Measurements from ENCODE around the gene A1CF.
"Not testable (repeated sequence)": the region's sequence is repeated elsewhere in the genome, so short reads cannot be mapped to it uniquely, and the experiment has no call there.

The A1CF gene

GRCh38 chr10:50885097-50885859 is at the start of gene A1CF:
TSS of gene A1CF (minus strand) at chr10:50885627. CDS start at chr10:50859940, 25,687 bp downstream.
- DNase-seq: no peak

- no peak for DNase-seq
These were observed 46.6 kb upstream of the A1CF start for GRCh38 chr10:50931948-50932431.

- DNase-seq: no peak
These were observed 44.2 kb upstream of the A1CF start for GRCh38 chr10:50929670-50930069.

- DNase-seq: no peak
These were observed 42.7 kb upstream of the A1CF start for GRCh38 chr10:50928190-50928552.

GRCh38 chr10:50927522-50928189 is 42.2 kb upstream of the A1CF start:
- no peak for DNase-seq

GRCh38 chr10:50923471-50923870 is 38.0 kb upstream of the A1CF start:
- DNase-seq: not testable (repeated sequence)

- DNase-seq: no peak
These were observed 33.6 kb upstream of the A1CF start for GRCh38 chr10:50919010-50919409.

GRCh38 chr10:50918529-50918928 is 33.1 kb upstream of the A1CF start:
- DNase-seq: no peak

- no peak for DNase-seq
These were observed 32.1 kb upstream of the A1CF start for GRCh38 chr10:50917486-50917885.

GRCh38 chr10:50909334-50910014 is 24.0 kb upstream of the A1CF start:
- no peak for DNase-seq

GRCh38 chr10:50908366-50908765 is 22.9 kb upstream of the A1CF start:
- DNase-seq: no peak

GRCh38 chr10:50905797-50906196 is 20.4 kb upstream of the A1CF start:
- DNase-seq: not testable (repeated sequence)

GRCh38 chr10:50896721-50897120 is 11.3 kb upstream of the A1CF start:
- DNase-seq: no peak

GRCh38 chr10:50894312-50894711 is 8.9 kb upstream of the A1CF start:
- no peak for DNase-seq

- DNase-seq: no peak
These were observed 7.0 kb upstream of the A1CF start for GRCh38 chr10:50892467-50892866.

GRCh38 chr10:50884302-50884701 is 1.1 kb downstream of the A1CF start:
- no peak for DNase-seq

- DNase-seq: no peak
These were observed 1.8 kb downstream of the A1CF start for GRCh38 chr10:50883629-50884028.

- DNase-seq: no peak
These were observed 2.9 kb downstream of the A1CF start for GRCh38 chr10:50882540-50882983.

GRCh38 chr10:50881046-50881445 is 4.4 kb downstream of the A1CF start:
- not testable (repeated sequence) for DNase-seq

- no peak for DNase-seq
These were observed 9.0 kb downstream of the A1CF start for GRCh38 chr10:50876429-50876828.

- DNase-seq: no peak
These were observed 10.7 kb downstream of the A1CF start for GRCh38 chr10:50874723-50875122.

GRCh38 chr10:50866317-50866716 is 19.1 kb downstream of the A1CF start:
- no peak for DNase-seq

GRCh38 chr10:50862719-50863118 is 22.7 kb downstream of the A1CF start:
- DNase-seq: no peak

GRCh38 chr10:50861370-50861769 is 24.1 kb downstream of the A1CF start:
- DNase-seq: no peak
